Psoas muscle (tissue), 8 donors: Measurements from ENCODE around the gene HMGN1. TPM values are rescaled to one million over a fixed set of nuclear protein-coding genes. Genes with fewer than 3 reads are reported as not detected.

Experiments
- ATAC-seq, 4 donors: fragments of 200-7000 bp; cut with Tn5 transposase; one replicate each; pipeline ENCODE4 v1.9.1; 2020; ENCODE audit warnings: moderate library complexity in 3 of 4, mild to moderate bottlenecking in 2 of 4
- DNase-seq, 2 donors: peaks; one replicate each; pipeline ENCODE4 v3.0.0-alpha.2; 2020
- H3K27ac ChIP-seq: fragments of 200-600 bp; one replicate; pipeline ENCODE4 v1.8.0; 2022
- H3K27me3 ChIP-seq, 3 donors: fragments of 200-600 bp in 1 of 3; one replicate each; pipeline versions ENCODE4 v1.6.1 to v1.8.0; 2013 to 2022; ENCODE audit warnings: low read length in 2 of 3, mild to moderate bottlenecking in 2 of 3, moderate library complexity in 1 of 3; ENCODE audit not compliant: insufficient read depth in 3 of 3
- H3K36me3 ChIP-seq, 2 donors: fragments of 200-600 bp in 1 of 2; one replicate each; pipeline versions ENCODE4 v1.6.1 to v1.8.0; 2013 to 2022; ENCODE audit warnings: low read depth in 1 of 2, mild to moderate bottlenecking in 1 of 2, moderate library complexity in 1 of 2; ENCODE audit not compliant: insufficient read depth in 1 of 2
- H3K4me1 ChIP-seq: fragments of 200-600 bp; one replicate; pipeline ENCODE4 v1.8.0; 2022
- H3K4me3 ChIP-seq: fragments of 200-600 bp; one replicate; pipeline ENCODE4 v1.8.0; 2022; ENCODE audit warnings: mild to moderate bottlenecking
- H3K9me3 ChIP-seq: fragments of 200-600 bp; one replicate; pipeline ENCODE4 v1.8.0; 2022
- WGBS, 3 donors: extraction: QIAGEN DNeasy Blood & Tissue Kit; methylation state at CpG; one replicate each; pipeline versions ENCODE4 v1.1.6 to v1.1.7; 2013; 5-methylcytosine and 5-hydroxymethylcytosine counted together
- intact Hi-C, 2 donors: fragments of 100-400 bp; cut with DNase I; formaldehyde crosslinking; loops; one replicate each; pipeline versions ENCODE4 v1.11.0 to v1.14.2; 2022
- polyA plus RNA-seq, 3 donors: library from polyadenylated mRNA; stranded (reverse); fragments of 200-250 nt; gene quantifications; one replicate each; pipeline ENCODE4 v1.2.3, GENCODE V29; 2013
- total RNA-seq, 4 donors: library from RNA; stranded (reverse); fragmentation: NEBNext Ultra II Directional in 2 of 4; extraction: Animal tissue kit (Norgen Biotek cat#: 25700) in 2 of 4; gene quantifications; one replicate each; pipeline versions ENCODE4 v1.2.1 to v1.2.4, GENCODE V29; 2021 to 2023
- TF ChIP-seq, protein P1 (sequence below): fragments of 200-600 bp; IDR thresholded peaks from one replicate; pipeline ENCODE4 v1.8.0; 2022; ENCODE audit warnings: antibody characterized with exemption
- donor health status: healthy with polysubstance abuse.
- donor health status: DM: no; HTN: no; CAD: no; lungs with moderate emphysema.
- donor health status: Bipolar disorder and iron deficiency.
- donor health status: healthy.
- donor health status: DM: yes; HTN: yes; CAD: no.
- donor health status: DM: no; HTN: no; CAD: no.
- donor health status: DM: no; HTN: no; CAD: no.
- donor health status: DM: yes; HTN: yes; CAD: no.

HMGN1 gene
- total and polyA plus RNA-seq, 7 donors: 13.9 to 37.2 (median 17.7) TPM

DNA sequence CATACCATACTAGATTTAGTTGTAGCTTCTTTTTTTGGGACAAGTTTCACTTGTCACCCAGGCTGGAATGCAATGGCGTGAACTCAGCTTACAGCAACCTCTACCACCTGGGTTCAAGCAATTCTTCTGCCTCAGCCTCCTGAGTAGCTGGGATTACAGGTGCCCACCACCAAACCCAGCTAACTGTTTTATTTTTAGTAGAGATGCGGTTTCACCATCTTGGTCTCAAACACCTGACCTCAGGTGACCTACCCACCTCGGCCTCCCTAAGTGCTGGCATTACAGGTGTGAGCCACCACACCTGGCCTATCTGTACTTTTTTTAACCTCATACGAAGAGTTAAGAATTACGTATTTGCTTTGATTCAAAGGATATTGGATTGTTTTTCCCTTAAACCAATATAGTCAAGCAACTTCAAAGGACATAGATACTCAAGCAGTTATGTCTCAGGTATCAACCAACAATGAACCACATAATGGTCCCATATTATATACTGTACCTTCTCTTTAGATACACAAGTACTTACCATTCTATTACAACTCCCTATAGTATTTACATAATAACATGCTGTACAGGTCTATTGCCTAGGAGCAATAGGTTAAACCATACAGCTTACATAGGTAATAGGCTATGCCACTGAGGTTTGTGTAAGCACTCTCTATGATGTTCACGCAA lies 7.5 kb downstream of the HMGN1 start:
- Histone ChIP-seq H3K9me3 (no peaks in the 10 kb centered on the region), H3K36me3 (peaks cover 0 to 49% of the 10 kb centered on the region in 2 donors), H3K27ac (no peak overlapping the region), H3K4me3 (no peak overlapping the region), H3K27me3 (no peaks in the 10 kb centered on the region), H3K4me1 (peaks cover 2% of the 10 kb centered on the region)
- no peak for DNase-seq
- WGBS, 3 donors: 95 to 96% (median 95%) methylated on average over 6 of the region's 6 CpGs
- intact Hi-C loops: no loop called here
- TF ChIP-seq, protein P1, sequence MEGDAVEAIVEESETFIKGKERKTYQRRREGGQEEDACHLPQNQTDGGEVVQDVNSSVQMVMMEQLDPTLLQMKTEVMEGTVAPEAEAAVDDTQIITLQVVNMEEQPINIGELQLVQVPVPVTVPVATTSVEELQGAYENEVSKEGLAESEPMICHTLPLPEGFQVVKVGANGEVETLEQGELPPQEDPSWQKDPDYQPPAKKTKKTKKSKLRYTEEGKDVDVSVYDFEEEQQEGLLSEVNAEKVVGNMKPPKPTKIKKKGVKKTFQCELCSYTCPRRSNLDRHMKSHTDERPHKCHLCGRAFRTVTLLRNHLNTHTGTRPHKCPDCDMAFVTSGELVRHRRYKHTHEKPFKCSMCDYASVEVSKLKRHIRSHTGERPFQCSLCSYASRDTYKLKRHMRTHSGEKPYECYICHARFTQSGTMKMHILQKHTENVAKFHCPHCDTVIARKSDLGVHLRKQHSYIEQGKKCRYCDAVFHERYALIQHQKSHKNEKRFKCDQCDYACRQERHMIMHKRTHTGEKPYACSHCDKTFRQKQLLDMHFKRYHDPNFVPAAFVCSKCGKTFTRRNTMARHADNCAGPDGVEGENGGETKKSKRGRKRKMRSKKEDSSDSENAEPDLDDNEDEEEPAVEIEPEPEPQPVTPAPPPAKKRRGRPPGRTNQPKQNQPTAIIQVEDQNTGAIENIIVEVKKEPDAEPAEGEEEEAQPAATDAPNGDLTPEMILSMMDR: no peak
- ATAC-seq: no peak

GRCh38 chr21:39340687-39341086 lies 8.2 kb downstream of the HMGN1 start:
- H3K4me1 ChIP-seq: no peaks in the 10 kb centered on the region
- ATAC-seq (no peak), DNase-seq (no peak)
- H3K36me3 ChIP-seq: peaks cover 0 to 42% of the 10 kb centered on the region in 2 donors
- no peak overlapping the region for H3K27ac ChIP-seq
- TF ChIP-seq, protein P1: no peak
- WGBS, 3 donors: 86 to 95% (median 90%) methylated on average over 6 of the region's 6 CpGs
- intact Hi-C loops: no loop called here
- H3K9me3 ChIP-seq: no peaks in the 10 kb centered on the region
- no peaks in the 10 kb centered on the region for H3K27me3 ChIP-seq
- no peak overlapping the region for H3K4me3 ChIP-seq

DNA sequence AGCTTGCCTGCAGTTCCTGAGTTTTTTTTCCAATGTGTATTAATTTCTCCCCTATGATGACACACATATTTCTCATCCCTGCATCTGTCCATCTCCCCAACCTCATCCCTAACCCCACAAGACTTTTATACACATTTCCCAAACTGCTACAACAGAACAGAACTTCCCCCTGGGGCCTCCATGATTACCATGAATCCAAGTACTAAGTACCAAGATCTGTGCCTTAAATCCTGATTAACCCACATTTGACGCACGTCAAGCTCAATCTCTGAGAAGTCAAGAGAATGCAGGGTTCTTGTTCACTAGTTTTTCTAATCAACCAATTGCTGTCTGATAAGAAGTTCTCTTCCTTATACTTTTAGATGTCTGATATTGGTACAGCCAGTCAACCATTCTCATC lies 9.7 kb downstream of the HMGN1 start:
- WGBS, 3 donors: 80 to 91% (median 90%) methylated on average over 2 of the region's 2 CpGs
- ATAC-seq (no peak), DNase-seq (no peak)
- no peak overlapping the region for H3K27ac ChIP-seq
- TF ChIP-seq, protein P1: no peak
- no peaks in the 10 kb centered on the region for H3K4me1 ChIP-seq
- intact Hi-C loops: no loop called here
- no peaks in the 10 kb centered on the region for H3K9me3 ChIP-seq
- no peaks in the 10 kb centered on the region for H3K27me3 ChIP-seq
- peaks cover 0 to 29% of the 10 kb centered on the region in 2 donors for H3K36me3 ChIP-seq
- no peak overlapping the region for H3K4me3 ChIP-seq

GRCh38 chr21:39336457-39337008 lies 12.4 kb downstream of the HMGN1 start:
- no peak overlapping the region for H3K27ac ChIP-seq
- 59 to 75% (median 67%) methylated on average over 13 of the region's 13 CpGs for WGBS, 3 donors
- TF ChIP-seq, protein P1: no peak
- DNase-seq: no peak
- no peaks in the 10 kb centered on the region for H3K4me1 ChIP-seq
- H3K4me3 ChIP-seq: no peak overlapping the region
- ATAC-seq: no peak
- H3K27me3 ChIP-seq: no peaks in the 10 kb centered on the region
- H3K9me3 ChIP-seq: no peaks in the 10 kb centered on the region
- intact Hi-C loops: no loop called here
- H3K36me3 ChIP-seq: peaks cover 0 to 8% of the 10 kb centered on the region in 2 donors
